ENCODE measurements around the gene RALY.

DNA sequence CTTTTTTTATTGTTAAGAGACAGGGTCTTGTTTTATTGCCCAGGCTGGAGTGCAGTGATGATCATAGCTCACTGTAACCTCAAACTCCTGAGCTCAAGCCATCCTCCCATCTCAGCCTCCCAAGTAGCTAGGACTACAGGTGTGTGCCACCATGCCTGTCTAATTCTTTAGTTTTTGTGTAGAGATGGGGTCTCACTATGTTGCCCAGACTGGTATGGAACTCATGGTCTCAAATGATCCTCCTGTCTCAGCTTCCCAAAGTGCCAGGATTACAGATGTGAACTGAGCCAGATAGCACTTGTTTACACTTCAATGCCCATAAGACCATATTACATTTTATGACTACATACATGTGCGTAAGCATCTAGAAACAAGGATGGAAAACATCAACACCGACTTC lies 100.2 kb downstream of the RALY start:
- TF ChIP-seq, protein P1, sequence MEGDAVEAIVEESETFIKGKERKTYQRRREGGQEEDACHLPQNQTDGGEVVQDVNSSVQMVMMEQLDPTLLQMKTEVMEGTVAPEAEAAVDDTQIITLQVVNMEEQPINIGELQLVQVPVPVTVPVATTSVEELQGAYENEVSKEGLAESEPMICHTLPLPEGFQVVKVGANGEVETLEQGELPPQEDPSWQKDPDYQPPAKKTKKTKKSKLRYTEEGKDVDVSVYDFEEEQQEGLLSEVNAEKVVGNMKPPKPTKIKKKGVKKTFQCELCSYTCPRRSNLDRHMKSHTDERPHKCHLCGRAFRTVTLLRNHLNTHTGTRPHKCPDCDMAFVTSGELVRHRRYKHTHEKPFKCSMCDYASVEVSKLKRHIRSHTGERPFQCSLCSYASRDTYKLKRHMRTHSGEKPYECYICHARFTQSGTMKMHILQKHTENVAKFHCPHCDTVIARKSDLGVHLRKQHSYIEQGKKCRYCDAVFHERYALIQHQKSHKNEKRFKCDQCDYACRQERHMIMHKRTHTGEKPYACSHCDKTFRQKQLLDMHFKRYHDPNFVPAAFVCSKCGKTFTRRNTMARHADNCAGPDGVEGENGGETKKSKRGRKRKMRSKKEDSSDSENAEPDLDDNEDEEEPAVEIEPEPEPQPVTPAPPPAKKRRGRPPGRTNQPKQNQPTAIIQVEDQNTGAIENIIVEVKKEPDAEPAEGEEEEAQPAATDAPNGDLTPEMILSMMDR (IDR thresholded peaks at IDR 0.05): no peak
- no peak for TF ChIP-seq POLR2A (IDR thresholded peaks at IDR 0.05)

Measured in uterus (tissue), 2 donors.